Fibroblast of skin of scalp (primary cell): ENCODE measurements around the gene LRRC46.

ENCODE experiments used
- DNase-seq: peaks from one replicate; pipeline ENCODE4 v3.0.0-alpha.2; 2013

The LRRC46 gene

GRCh38 chr17:47834756-47835155, 3.3 kb downstream of the LRRC46 start:
- no peak for DNase-seq

DNA sequence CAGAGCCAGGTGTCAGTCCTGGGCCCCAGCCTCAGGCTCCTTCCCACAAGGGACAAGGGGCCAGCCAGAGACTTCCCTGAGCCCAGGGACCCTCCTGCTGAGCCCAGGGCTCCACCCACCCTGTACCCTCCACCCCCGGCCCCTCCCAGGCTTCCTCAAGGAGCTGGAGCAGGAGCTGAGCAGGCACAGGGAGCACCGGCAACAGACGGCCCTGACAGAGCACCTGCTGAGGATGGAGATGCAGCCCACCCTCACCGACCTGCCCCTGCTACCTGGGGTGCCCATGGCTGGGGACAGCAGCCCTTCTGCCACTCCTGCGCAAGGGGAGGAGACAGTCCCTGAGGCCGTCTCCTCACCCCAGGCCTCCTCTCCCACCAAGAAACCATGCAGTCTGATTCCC, 5.1 kb downstream of the LRRC46 start:
- DNase-seq, result no peak

GRCh38 chr17:47837401-47838039, 6.0 kb downstream of the LRRC46 start:
- no peak for DNase-seq

- DNase-seq, result no peak
These were observed 7.2 kb downstream of the LRRC46 start for GRCh38 chr17:47838636-47839035.

- no peak for DNase-seq
These were observed 7.6 kb downstream of the LRRC46 start for GRCh38 chr17:47839071-47839470.

- DNase-seq, result no peak
These were observed 8.7 kb downstream of the LRRC46 start for GRCh38 chr17:47840001-47840741.

- peak; percentile 81 for DNase-seq
These were observed 9.4 kb downstream of the LRRC46 start, which contains the start of gene SCRN2 for GRCh38 chr17:47840742-47841487. SCRN2 (minus strand) TSS chr17:47841273; CDS start chr17:47840843, 430 bp downstream.

GRCh38 chr17:47841488-47842291, 10.2 kb downstream of the LRRC46 start:
- no peak for DNase-seq

- no peak for DNase-seq
These were observed 11.9 kb downstream of the LRRC46 start for GRCh38 chr17:47843391-47843730.

DNA sequence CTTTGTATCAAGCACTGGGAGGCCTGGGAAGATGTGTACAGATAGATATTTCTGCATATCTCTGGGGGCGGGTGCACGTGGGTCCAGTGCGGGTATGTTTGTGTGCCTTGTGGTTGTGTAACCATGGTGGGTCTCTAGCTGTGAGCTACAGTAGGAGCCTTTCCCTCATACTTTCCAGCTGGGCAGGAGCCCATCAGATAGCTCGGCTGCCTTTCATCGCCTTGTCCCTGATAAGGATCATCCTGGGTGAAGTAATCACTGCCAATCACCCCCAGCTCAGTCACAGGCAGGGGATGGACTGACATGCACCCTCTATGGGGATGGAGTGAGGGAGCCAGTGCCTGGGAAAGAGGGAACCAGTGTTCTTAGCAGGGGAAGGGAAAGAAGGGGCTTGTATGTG, 12.8 kb downstream of the LRRC46 start:
- peak; percentile 36 for DNase-seq

DNA sequence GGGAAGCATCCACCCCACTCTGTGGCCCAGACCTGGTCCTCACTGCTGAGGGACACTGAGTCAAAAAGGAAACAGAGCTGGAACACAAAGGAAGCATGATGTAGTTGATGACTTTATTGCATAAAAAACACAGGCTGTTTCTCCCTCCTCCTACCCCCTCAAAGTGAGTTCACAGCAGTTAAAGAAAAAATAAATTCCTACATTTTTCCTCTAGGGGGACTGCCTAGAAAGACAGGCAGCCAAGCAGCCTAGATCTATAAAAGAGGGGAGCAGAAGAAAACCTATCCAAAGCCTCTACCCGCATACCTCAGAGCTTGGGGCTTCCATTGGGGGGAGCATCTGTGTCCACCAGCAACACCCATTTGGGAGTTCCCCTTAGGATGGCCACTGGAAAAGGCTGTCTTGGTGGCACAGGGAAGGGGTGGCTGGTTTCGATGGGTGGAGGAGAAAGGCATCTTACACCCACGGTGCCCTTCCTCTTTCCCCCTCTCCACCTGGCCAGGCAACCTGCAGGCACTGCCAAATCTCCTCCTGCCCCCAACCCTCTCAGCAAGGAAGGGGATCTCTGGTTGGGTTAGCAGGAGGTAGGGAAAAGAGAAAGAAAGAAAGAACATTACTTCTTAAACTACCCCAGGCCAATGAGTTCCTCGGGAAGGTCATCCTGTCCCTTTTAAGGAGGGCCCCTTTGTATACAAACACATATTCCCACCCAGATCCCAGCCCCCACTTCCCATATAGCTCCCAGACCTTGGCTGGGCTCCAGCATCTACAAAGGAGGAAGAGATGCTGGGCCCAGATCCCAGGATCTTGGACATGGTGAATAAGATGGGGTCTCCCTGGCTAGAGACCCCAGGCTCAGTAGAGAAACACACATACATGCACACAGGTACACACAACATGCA, 13.6 kb downstream of the LRRC46 start:
- DNase-seq, result peak; percentile 26

- DNase-seq, result no peak
These were observed 14.2 kb downstream of the LRRC46 start for GRCh38 chr17:47845716-47846075.

DNA sequence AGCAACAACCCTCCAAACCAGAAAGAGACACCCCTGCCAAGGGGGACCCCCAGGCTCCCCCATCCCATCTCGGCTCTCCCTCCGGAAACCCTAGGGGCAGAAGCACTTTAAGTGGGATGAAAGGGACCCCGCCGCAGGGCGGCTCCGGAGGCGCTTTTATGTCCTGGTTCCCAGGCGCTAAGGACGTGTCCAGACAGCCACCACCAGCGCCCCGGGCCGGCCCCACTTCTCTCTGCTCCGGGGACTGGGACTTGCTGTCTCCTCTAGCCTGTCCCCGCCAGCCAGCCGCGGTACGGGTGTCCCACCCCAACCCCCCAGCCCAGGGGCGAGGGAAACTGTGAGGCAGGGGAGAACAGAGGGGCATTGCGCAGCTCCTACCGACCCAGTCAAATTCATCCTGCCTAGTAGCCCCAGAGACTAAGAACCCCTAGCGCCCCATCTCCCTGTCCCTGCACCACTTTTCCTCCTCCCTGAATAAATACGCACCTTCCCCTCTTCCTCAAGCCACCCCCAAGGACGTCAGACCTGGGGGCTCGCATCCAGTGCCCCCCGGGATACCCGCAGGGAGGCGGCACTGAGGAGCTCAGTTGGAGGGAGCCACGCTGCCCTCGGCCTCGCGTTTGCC, 15.4 kb downstream of the LRRC46 start:
- DNase-seq, result no peak

DNA sequence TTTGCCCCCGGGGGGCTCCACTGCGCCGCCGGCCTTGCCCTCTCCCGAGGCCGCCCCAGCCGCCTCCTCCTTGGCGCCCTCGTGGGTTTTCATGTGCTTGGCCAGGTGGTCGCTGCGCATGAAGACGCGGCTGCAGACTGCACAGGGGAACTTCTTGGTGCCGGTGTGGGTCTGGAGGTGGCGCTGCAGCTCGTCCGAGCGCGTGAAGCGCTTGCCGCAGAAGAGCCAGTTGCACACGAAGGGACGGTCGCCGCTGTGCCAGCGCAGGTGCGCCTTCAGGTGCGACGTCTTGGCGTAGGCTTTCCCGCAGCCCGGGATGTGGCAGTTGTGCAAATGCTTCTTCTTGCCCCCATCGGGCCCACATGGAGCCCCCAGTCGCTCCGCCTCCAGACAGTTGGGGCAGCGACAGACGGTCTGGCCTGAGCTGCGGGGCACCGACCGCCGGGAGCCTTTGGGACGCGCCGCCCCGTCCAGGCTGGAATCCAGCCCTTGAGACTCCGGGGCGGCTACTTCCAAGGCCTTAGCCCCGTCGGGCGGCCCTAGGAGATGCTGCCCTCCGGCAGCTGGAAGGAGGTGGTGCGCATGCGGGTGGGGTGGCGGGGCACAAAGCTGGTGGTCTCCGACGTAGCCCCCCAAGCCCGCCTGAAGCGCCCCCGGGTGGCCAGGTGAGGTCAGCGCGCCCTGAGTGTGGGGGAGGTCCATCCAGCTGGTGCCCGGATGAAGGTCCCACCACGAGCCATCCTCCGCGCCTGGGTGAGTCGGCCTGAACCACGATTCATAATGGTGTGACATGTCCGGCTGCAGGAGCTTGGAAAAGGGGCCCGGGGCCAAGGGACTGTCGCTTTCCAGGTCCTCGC, 16.1 kb downstream of the LRRC46 start:
- no peak for DNase-seq

GRCh38 chr17:47848198-47848513, 16.7 kb downstream of the LRRC46 start:
- DNase-seq, result no peak

GRCh38 chr17:47850373-47850691, 18.9 kb downstream of the LRRC46 start:
- DNase-seq, result no peak

GRCh38 chr17:47850692-47851573, 19.5 kb downstream of the LRRC46 start, which contains the start of gene SP6:
SP6 (minus strand) TSS chr17:47851163; CDS start chr17:47848429, 2,734 bp downstream.
- peak; percentile 34 for DNase-seq

- DNase-seq, result no peak
These were observed 20.3 kb downstream of the LRRC46 start for GRCh38 chr17:47851764-47852112.

DNA sequence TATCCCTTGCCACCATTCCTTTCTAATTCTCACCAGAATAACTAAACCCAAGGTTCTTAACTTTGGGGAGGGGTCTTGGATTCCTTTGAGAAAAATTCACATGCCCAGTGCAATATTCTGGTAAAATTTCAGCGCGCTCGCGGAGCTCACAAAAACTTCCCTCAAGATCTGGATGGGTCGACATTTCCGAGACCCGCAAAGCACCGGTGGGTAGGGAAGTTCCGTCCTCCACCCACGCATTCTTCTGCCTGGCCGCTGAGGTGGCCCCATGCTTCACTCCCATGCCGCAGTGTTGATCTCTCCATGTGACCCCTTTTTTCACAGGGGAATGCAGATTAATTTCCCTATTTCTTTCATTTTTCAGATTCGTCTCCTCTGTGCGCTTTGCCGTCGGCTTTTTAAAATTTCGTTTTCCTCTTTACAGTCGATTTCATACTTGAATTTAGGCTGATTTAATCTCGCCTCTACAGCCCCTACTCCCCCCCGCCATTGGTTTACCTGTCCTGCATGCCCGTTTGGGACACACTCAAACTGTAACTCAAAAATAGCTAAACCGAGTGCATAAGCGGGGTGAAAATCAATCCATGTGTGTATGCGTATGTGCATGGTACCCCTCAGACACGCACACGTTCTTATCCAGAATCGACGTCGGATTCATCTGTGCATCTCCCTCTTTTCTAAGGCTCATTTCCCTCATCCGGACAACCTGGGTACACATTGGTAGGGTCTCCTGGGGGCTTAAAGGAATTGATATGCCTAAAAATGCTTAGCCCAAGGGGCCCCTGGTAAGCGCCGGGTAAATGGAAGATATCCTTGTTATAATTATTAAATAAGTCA, 20.9 kb downstream of the LRRC46 start:
- no peak for DNase-seq
